T-cell (primary cell): Measurements from ENCODE around the gene ANXA6. TPM values are rescaled to one million over a fixed set of nuclear protein-coding genes. Genes with fewer than 3 reads are reported as not detected.

Experiments used
- ATAC-seq, 4 experiments: fragments of 200-7000 bp in 3 of 4; fragments of 150-1000 bp in 1 of 4; cut with Tn5 transposase; replicated peaks in 1 of 4; 1 replicate in 3 of 4; 2 replicates in 1 of 4; pipeline ENCODE4 v1.10.0; 2021; ENCODE audit warnings: moderate library complexity in 3 of 4, mild to moderate bottlenecking in 2 of 4, moderate number of reproducible peaks in 1 of 4
- CTCF ChIA-PET, 2 donors: fragments of 300-600 bp; sonication (Branson Sonifier 250); formaldehyde crosslinking; loops; one replicate each; lab custom pipeline; 2022; ENCODE audit warnings: antibody characterized with exemption in 2 of 2; lab: Charles Lee
- POLR2A ChIA-PET, 2 donors: fragments of 300-600 bp; sonication (Branson Sonifier 250); formaldehyde crosslinking; loops; one replicate each; lab custom pipeline; 2022; ENCODE audit warnings: antibody characterized with exemption in 2 of 2; lab: Charles Lee
- DNase-seq, 35 experiments: peaks; one replicate each; pipeline versions ENCODE4 v3.0.0 to v3.0.0-alpha.2; 2013 to 2023
- H3K27ac ChIP-seq: one replicate; pipeline ENCODE4 v1.5.1; 2013; ENCODE audit warnings: low read length
- H3K27me3 ChIP-seq, 2 experiments: replicated peaks in 1 of 2; 1 replicate in 1 of 2; 2 replicates in 1 of 2; pipeline versions ENCODE4 v1.6.1 to v1.7.0; 2013; ENCODE audit warnings: low read length in 1 of 2, mixed read lengths in 1 of 2; ENCODE audit not compliant: control insufficient read depth in 2 of 2, insufficient read depth in 2 of 2; ENCODE audit errors: extremely low read depth in 1 of 2
- H3K36me3 ChIP-seq, 2 donors: 1 replicate in 1 of 2; 2 replicates in 1 of 2; pipeline versions ENCODE4 v1.6.1 to v1.7.0; 2013; ENCODE audit warnings: low read length in 1 of 2; ENCODE audit not compliant: control insufficient read depth in 2 of 2, insufficient read depth in 1 of 2; ENCODE audit errors: extremely low read depth in 1 of 2
- H3K4me1 ChIP-seq, 2 experiments: 1 replicate in 1 of 2; 2 replicates in 1 of 2; pipeline versions ENCODE4 v1.6.1 to v1.7.0; 2013; ENCODE audit warnings: low read length in 2 of 2, mixed read lengths in 1 of 2; ENCODE audit not compliant: insufficient read depth in 2 of 2, control insufficient read depth in 1 of 2; ENCODE audit errors: extremely low read depth in 1 of 2
- H3K4me3 ChIP-seq, 2 donors: 1 replicate in 1 of 2; 2 replicates in 1 of 2; pipeline versions ENCODE4 v1.5.1 to v1.7.0; 2013; ENCODE audit warnings: mild to moderate bottlenecking in 2 of 2, low read length in 1 of 2, moderate library complexity in 1 of 2; ENCODE audit not compliant: control insufficient read depth in 1 of 2; ENCODE audit errors: extremely low read depth in 1 of 2
- H3K9me3 ChIP-seq: 2 replicates; pipeline ENCODE4 v1.7.0; 2013
- H3K27ac Mint-ChIP-seq, 2 donors: one replicate each; pipeline ENCODE4 v1.8.0; 2020 to 2021; ENCODE audit warnings: mild to moderate bottlenecking in 2 of 2, mixed read lengths in 2 of 2
- H3K27me3 Mint-ChIP-seq, 2 donors: one replicate each; pipeline ENCODE4 v1.8.0; 2021 to 2022; ENCODE audit warnings: mixed read lengths in 2 of 2
- H3K36me3 Mint-ChIP-seq: one replicate; pipeline ENCODE4 v1.8.0; 2021; ENCODE audit warnings: mixed read lengths
- H3K4me1 Mint-ChIP-seq, 3 donors: one replicate each; pipeline ENCODE4 v1.8.0; 2020 to 2022; ENCODE audit warnings: mixed read lengths in 3 of 3, mild to moderate bottlenecking in 1 of 3
- H3K4me3 Mint-ChIP-seq, 3 donors: one replicate each; pipeline ENCODE4 v1.8.0; 2020 to 2022; ENCODE audit warnings: mild to moderate bottlenecking in 3 of 3, mixed read lengths in 3 of 3, moderate library complexity in 3 of 3
- H3K9me3 Mint-ChIP-seq, 3 donors: one replicate each; pipeline ENCODE4 v1.8.0; 2020 to 2022; ENCODE audit warnings: mixed read lengths in 3 of 3
- WGBS: methylation state at CpG from one replicate; pipeline ENCODE4 v1.1.5; 2013; ENCODE audit warnings: missing lambda C conversion rate; ENCODE audit not compliant: insufficient coverage; 5-methylcytosine and 5-hydroxymethylcytosine counted together
- total RNA-seq, 35 experiments: library from RNA in 6 of 35; stranded (reverse) in 6 of 35; fragments of 120-200 nt in 1 of 35; gene quantifications; one replicate each; pipeline versions ENCODE4 v1.2.1 to v1.2.4 and lab custom pipeline; 2013 to 2026

Gene ANXA6
- total RNA-seq, 5 donors from 2014 or later (not counting 1 experiment from before 2014, with no cell fraction given) = 266 to 395 (median 345) TPM

DNA sequence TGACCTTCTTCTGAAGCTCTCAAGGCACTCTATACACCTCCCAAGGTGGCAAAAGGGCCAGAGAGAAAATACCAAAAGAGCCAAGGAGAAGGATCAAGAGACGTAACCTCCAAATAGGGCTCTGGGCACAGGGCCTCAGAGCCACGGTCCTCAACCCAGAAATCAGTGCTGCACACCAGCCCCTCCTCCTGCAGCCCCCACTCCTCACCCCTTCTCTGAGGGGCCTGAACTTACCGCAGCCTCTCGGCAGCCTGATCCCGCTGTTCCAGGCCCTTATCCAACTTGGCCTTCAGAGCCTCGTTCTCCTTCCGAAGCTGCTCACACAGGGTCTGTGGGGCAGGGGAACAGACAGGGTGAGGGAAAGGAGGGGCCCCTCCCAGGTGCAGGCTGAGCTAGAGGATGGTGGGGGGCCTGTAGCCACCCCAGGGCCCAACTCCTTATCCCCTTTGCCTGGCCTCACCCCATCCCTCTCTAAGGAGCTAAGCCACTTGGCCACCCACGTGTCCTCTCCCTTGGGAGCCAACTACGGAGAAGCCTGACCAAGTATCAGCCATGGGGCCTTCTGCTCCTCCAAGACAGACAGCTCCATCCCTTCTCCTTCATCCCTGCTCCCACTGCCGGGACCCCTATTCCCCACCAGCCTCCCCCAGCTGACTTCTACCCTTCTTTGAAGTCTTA is 105.5 kb downstream of the ANXA6 start:
- ChIA-PET CTCF (interaction anchor here (0.6 to 6.5 kb wide), 26 partner anchors 9 to 193 kb away, joined by 3 to 110 read pairs (median 4); no protein-coding TSS in a partner anchor), POLR2A (interaction anchor here in 1 of 2 donors (0.6 to 0.7 kb wide), 2 partner anchors 12 to 34 kb away, joined by 3 to 4 read pairs; no protein-coding TSS in a partner anchor)
- no peak overlapping the region for H3K4me3 Mint-ChIP-seq
- Histone ChIP-seq H3K27me3 (no peaks in the 10 kb centered on the region), H3K27ac (no peak overlapping the region), H3K4me3 (no peak overlapping the region), H3K9me3 (no peaks in the 10 kb centered on the region), H3K36me3 (peaks cover 47 to 90% of the 10 kb centered on the region in 2 donors), H3K4me1 (no peaks in the 10 kb centered on the region)
- WGBS = 99% methylated on average over 10 of the region's 10 CpGs
- H3K4me1 Mint-ChIP-seq = peaks cover 10 to 14% (median 13%) of the 10 kb centered on the region in 3 donors
- ATAC-seq (peak in 1 of 4 experiments; percentile 28), DNase-seq (no peak)
- H3K36me3 Mint-ChIP-seq = peaks cover 73% of the 10 kb centered on the region
- H3K27me3 Mint-ChIP-seq = no peaks in the 10 kb centered on the region
- no peaks in the 10 kb centered on the region for H3K9me3 Mint-ChIP-seq
- peak overlapping the region in 1 of 2 donors; percentile 46 for H3K27ac Mint-ChIP-seq

DNA sequence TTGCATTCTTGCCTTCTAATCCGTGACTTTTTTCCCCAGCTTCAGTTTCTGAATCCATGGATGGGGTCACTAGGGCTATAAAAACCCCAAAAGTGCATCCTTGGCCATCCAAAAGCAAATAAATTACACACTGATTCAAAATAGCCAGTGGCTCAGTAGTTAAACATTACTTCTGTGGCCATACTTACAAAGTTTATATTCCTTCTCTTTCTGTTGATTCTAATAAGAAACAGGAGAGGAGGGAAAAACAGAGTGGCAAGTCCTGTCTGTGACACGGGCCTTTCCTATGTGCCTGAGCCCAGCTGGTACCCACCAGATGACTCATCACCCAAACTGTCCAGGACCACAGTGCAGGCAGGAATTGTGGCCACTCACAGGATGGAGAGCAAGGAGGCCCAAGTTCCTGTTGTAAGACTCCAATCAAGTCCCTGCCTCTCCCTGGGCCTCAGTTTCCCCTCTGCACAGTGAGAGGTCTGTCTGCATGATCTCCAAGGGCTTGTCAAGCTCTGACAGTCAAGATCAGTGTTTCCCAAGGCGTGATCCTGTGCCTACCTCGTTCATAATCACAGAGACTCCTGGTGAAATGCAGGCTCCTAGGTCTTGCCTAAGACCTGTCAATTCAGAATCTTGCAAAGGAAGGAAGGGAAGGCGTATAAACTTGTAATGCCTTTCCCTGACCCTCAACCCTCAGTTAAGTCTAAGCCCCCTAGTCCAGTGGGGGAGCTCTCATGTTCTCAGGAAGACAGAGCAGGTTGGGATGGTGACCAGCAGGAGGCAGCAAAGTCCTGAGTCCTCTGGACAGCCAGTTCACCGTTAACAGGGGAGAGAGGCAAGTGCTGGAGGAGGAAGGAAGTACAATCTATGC is 106.3 kb downstream of the ANXA6 start:
- DNase-seq (peak; percentile 37 to 84 (median 63)), ATAC-seq (peak; percentile 62 to 80 (median 76))
- H3K36me3 ChIP-seq = peaks cover 40 to 90% of the 10 kb centered on the region in 2 donors
- no peaks in the 10 kb centered on the region for H3K27me3 ChIP-seq
- CTCF ChIA-PET = interaction anchor here (0.5 to 6.5 kb wide), 27 partner anchors 10 to 651 kb away, joined by 3 to 110 read pairs (median 4); no protein-coding TSS in a partner anchor
- H3K27ac ChIP-seq = no peak overlapping the region
- Mint-ChIP-seq H3K4me3 (no peak overlapping the region), H3K27ac (peak overlapping the region in 1 of 2 donors; percentile 46), H3K9me3 (no peaks in the 10 kb centered on the region), H3K4me1 (peaks cover 10 to 13% (median 13%) of the 10 kb centered on the region in 3 donors), H3K27me3 (no peaks in the 10 kb centered on the region), H3K36me3 (peaks cover 68% of the 10 kb centered on the region)
- 100% methylated on average over 3 of the region's 6 CpGs for WGBS
- no peaks in the 10 kb centered on the region for H3K4me1 ChIP-seq
- no peaks in the 10 kb centered on the region for H3K9me3 ChIP-seq
- POLR2A ChIA-PET = interaction anchor here in 1 of 2 donors (0.6 to 0.7 kb wide), 2 partner anchors 12 to 35 kb away, joined by 3 to 4 read pairs; no protein-coding TSS in a partner anchor
- H3K4me3 ChIP-seq = no peak overlapping the region

Other genes starting within 250 kb of the ANXA6 start
- gene GPX3, start 137.2 kb downstream of the ANXA6 start, total RNA-seq = 1 to 10 TPM in 2 of 5 donors, under 1 TPM in 1, not detected in 2; 0.49 to 1.6 (median 1.4) TPM
- gene TNIP1, start 76.7 kb downstream of the ANXA6 start, total RNA-seq = 100 to 1,000 TPM; 118 to 211 (median 170) TPM
- gene CCDC69, start 66.3 kb upstream of the ANXA6 start, total RNA-seq = 100 to 1,000 TPM in 1 of 5 donors, 10 to 100 TPM in 4; 86.3 to 112 (median 93.5) TPM
- 10 to 100 TPM in 3 of 5 donors, 1 to 10 TPM in 2; 8.2 to 20.9 (median 11.5) TPM for gene GM2A, start 95.4 kb upstream of the ANXA6 start, total RNA-seq
- gene SLC36A3, start 146.0 kb upstream of the ANXA6 start, total RNA-seq = not detected
- not detected for gene SLC36A2, start 189.8 kb upstream of the ANXA6 start, total RNA-seq